ENCODE data around the gene TAS2R10. TPM values are rescaled to one million over a fixed set of nuclear protein-coding genes. Genes with fewer than 3 reads are reported as not detected.
"Not testable (repeated sequence)": the region's sequence is repeated elsewhere in the genome, so short reads cannot be mapped to it uniquely, and the experiment has no call there.

TAS2R10 gene
- total RNA-seq, 2 donors from 2014 or later: 0.48 to 0.69 TPM

DNA sequence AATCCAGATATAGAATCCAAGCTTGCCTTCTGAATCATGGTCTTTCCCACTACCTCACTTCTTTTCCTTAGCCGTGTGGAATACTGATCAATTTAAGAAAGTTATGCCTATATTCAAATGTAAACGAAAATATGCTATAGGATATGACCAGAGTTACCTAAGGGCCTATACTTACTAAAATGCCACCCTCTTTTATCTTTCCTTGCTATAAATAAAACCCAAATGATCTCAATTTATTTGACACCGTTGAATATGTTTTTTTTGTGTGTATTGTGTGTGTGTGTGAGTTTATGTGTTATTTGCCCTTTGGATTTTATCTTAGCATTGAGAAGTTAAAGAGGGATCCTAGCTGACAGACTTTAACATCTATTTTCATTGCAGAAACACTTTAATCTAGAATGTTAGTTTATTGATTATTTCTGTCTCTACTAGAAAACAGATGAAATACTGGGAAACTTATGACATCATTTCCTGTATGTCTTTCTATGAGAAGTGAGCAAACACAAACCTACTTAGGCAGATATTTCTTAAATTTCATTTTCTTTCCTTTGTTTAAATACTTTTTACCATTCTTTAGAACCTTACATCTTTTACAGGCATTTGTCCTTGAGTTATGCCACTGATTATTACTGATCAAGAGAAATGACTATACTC, 14.1 kb downstream of the TAS2R10 start:
- Mint-ChIP-seq H3K27me3 (peaks cover 11% of the 10 kb centered on the region), H3K27ac (no peak overlapping the region)

DNA sequence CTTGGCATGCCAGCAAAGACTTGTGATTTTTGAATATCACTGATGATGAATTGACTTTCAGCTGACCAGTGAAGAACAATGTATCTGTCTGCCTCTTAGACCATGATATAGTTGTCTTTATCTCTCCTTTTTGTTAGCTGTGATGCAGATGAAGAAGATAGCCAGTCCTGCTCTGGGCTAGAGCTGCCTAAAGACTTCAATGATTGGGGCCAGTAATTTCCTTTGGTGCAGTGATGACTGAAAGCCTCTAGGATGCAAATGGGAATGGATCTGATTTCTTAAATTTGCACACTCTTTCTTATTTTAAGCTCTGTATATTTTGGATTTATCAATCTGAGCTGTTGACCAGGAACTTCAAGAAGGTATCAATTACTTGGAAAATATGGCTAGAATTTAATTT, 16.1 kb downstream of the TAS2R10 start, which contains the start of gene TAS2R9:
TAS2R9 (minus strand) TSS at position 101 of the 400 bp plus-strand sequence; CDS start at position 8, 93 bp downstream.
- Mint-ChIP-seq H3K27ac (no peak within 1 kb of the TSS), H3K27me3 (peaks cover 16% of the 10 kb centered on the region), H3K4me1 (no peaks in the 10 kb centered on the region), H3K4me3 (no peak within 1 kb of the TSS), H3K9me3 (no peaks in the 10 kb centered on the region), H3K36me3 (ENCODE audit: low read depth) (no peaks in the 10 kb centered on the region)
- ATAC-seq (replicated peaks): no peak

More for the DNA sequence above, 14.1 kb downstream of the TAS2R10 start:
- no peak for ATAC-seq (replicated peaks)
- Mint-ChIP-seq H3K36me3 (ENCODE audit: low read depth) (no peaks in the 10 kb centered on the region), H3K4me3 (no peak overlapping the region), H3K4me1 (no peaks in the 10 kb centered on the region), H3K9me3 (no peaks in the 10 kb centered on the region)

DNA sequence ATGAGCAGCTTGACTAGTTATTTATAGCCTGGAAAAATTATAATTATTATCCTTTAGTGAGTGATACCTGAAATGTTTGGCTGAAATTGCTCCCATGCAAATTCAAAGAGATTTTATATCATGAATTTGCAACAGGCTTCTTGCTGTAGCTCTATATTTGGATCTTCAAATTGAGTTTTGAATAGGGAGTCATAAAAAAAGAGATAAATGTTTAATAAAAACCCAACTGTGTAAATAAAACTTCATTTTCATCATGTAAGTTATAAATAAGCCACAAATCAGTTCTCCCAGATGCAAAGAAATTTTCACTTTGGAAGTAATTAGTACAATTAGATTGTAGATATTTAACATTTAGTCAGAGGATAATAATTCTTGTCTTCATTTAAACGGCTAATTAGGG, 19.0 kb downstream of the TAS2R10 start, which contains the start of gene TAS2R8:
TAS2R8 (minus strand) TSS at position 101 of the 400 bp plus-strand sequence. CDS start 306 bp downstream, outside the sequence.
- Mint-ChIP-seq H3K4me1 (no peaks in the 10 kb centered on the region), H3K4me3 (no peak within 1 kb of the TSS), H3K36me3 (ENCODE audit: low read depth) (no peaks in the 10 kb centered on the region), H3K27ac (no peak within 1 kb of the TSS), H3K27me3 (peaks cover 16% of the 10 kb centered on the region), H3K9me3 (no peaks in the 10 kb centered on the region)
- ATAC-seq (replicated peaks): no peak

DNA sequence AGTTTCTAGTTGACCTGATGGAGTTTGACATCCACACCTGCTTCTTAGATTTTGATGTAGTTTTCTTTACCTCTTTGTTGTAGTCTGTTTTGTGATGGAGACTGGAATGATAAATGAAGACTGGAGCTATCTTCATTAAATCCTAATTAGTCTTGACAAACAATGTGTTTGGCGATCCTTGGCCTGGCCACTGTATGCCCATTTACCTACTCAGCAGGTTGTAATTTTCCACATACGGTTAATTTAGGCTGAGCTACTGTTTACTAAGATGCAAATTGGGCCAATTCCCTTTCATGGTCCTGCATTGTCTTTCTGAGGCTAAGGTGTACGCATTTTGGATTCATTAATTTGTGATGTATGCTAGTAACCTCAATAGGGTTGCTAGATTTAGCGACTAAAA, 23.6 kb downstream of the TAS2R10 start, which contains the start of gene TAS2R7:
TAS2R7 (minus strand) TSS at position 41 of the 400 bp plus-strand sequence. CDS start 57 bp downstream, outside the sequence.
- ATAC-seq (replicated peaks): no peak
- no peaks in the 10 kb centered on the region for H3K36me3 Mint-ChIP-seq (ENCODE audit: low read depth)
- H3K9me3 Mint-ChIP-seq: no peaks in the 10 kb centered on the region
- H3K27ac Mint-ChIP-seq: no peak within 1 kb of the TSS
- H3K4me3 Mint-ChIP-seq: no peak within 1 kb of the TSS
- H3K4me1 Mint-ChIP-seq: no peaks in the 10 kb centered on the region
- H3K27me3 Mint-ChIP-seq: peaks cover 19% of the 10 kb centered on the region

DNA sequence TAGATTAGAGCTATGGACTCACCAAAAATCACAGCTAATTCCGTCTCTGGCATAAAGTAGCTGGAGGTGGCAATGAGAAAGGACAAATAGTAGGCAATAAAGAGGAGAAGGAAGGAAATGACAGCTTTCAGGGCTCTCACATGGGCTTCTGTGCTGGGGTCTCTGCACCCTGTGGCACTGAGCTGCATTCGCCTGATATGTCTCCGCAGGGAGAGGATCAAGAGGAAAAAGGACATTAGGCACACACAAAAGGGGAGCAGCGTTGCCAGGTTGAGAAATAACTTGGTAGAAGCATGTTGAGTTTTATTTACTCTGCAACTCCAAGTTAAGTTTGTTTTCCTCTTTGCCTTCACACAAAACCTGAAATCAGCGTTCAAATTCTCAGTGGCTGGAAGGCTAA, 24.4 kb downstream of the TAS2R10 start:
- H3K27me3 Mint-ChIP-seq: peaks cover 23% of the 10 kb centered on the region
- no peak overlapping the region for H3K4me3 Mint-ChIP-seq
- H3K9me3 Mint-ChIP-seq: no peaks in the 10 kb centered on the region
- no peak overlapping the region for H3K27ac Mint-ChIP-seq
- no peaks in the 10 kb centered on the region for H3K36me3 Mint-ChIP-seq (ENCODE audit: low read depth)
- no peaks in the 10 kb centered on the region for H3K4me1 Mint-ChIP-seq
- no peak for ATAC-seq (replicated peaks)

DNA sequence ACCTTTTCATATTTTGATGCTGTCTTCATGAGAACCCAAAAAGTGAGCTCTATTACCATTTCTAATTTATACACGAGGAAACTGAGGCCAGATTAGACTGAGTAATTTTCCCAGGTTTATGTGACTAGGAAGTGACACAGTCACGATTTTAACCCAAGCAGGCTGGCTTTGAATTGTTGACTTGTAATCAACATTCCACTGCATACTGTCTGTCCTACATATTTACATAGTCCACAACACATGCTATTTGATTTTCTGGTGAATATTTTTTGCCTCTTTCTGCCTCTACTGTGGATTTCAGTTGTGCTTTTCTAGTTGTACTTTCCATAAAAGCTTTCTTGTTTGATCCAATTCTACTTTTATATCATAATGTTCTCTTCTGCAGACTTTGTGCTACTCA, 31.9 kb downstream of the TAS2R10 start:
- Mint-ChIP-seq H3K4me1 (peaks cover 4% of the 10 kb centered on the region), H3K27me3 (peaks cover 14% of the 10 kb centered on the region), H3K27ac (no peak overlapping the region), H3K36me3 (ENCODE audit: low read depth) (no peaks in the 10 kb centered on the region), H3K4me3 (no peak overlapping the region), H3K9me3 (peaks cover 7% of the 10 kb centered on the region)
- no peak for ATAC-seq (replicated peaks)

DNA sequence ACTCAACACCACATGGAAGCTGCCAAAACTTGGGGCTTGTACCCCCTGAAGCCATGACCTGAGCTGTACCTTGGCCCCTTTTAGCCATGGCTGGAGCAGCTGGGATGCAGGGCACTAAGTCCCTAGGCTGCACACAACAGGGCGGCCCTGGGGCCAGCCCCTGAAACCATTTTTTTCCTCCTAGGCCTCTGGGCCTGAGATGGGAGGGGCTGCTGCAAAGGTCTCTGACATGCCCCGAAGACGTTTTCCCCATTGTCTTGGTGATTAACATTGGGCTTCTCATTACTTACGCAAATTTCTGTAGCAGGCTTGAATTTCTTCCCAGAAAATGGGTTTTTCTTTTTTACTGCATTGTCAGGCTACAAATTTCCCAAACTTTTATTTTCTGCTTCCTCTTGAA, 34.4 kb downstream of the TAS2R10 start:
- H3K36me3 Mint-ChIP-seq (ENCODE audit: low read depth); H3K4me1 Mint-ChIP-seq; ATAC-seq (replicated peaks); H3K9me3 Mint-ChIP-seq; H3K4me3 Mint-ChIP-seq; H3K27ac Mint-ChIP-seq: not testable (repeated sequence)
- peaks cover 10% of the 10 kb centered on the region for H3K27me3 Mint-ChIP-seq

DNA sequence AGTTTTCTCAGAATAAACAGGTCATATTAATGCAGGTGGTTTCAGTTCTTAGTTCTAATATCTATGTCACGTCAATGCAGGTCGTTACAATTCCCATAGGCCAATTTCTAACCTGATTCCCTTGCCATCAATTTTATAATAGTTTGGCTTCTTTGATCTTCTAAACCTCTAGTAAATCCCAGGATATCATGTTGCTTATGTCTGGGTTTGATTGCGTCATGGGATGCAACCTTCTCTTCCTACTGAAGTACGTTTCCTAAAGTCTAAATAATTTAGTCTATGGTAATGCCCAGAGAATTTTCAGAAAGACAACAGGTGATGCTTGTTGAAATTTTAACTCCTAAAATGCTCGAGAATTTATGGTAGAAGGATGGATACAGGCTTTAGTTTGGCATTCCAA, 42.9 kb downstream of the TAS2R10 start:
- Mint-ChIP-seq H3K4me3 (no peak overlapping the region), H3K27me3 (peaks cover 9% of the 10 kb centered on the region), H3K27ac (no peak overlapping the region), H3K36me3 (ENCODE audit: low read depth) (no peaks in the 10 kb centered on the region), H3K9me3 (no peaks in the 10 kb centered on the region), H3K4me1 (no peaks in the 10 kb centered on the region)
- no peak for ATAC-seq (replicated peaks)

DNA sequence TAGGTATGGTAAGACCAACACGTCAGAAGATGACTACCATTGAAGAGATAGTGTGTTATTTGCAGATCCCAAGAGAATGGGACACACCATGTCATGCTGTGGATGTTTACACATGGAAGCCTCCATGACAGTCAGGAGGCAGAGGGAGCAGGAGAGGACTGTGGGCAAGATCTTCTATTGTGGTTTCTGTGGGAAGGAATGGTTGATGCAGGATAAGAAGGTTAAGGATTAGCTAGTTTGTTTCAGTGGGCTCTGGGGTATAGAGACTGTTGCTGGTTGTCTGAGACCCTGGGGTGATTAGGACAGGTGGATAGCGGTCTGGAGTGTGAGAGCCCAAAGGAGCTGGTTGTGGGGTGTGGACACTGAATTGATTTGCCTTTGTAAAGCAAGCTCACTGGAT, 47.1 kb downstream of the TAS2R10 start:
- no peak overlapping the region for H3K4me3 Mint-ChIP-seq
- no peaks in the 10 kb centered on the region for H3K4me1 Mint-ChIP-seq
- no peak for ATAC-seq (replicated peaks)
- peaks cover 13% of the 10 kb centered on the region for H3K27me3 Mint-ChIP-seq
- no peaks in the 10 kb centered on the region for H3K36me3 Mint-ChIP-seq (ENCODE audit: low read depth)
- H3K9me3 Mint-ChIP-seq: no peaks in the 10 kb centered on the region
- no peak overlapping the region for H3K27ac Mint-ChIP-seq

Other genes with a start within 250 kb of the TAS2R10 start
- 10 to 100 TPM; 40.4 to 68.4 TPM for gene MAGOHB, start 212.7 kb downstream of the TAS2R10 start, total RNA-seq
- gene STYK1, start 152.3 kb downstream of the TAS2R10 start, total RNA-seq: under 1 TPM in 1 of 2 donors, not detected in 1; 0.17 TPM
- 10 to 100 TPM; 23.7 to 81.0 TPM for gene YBX3, start 103.0 kb downstream of the TAS2R10 start, total RNA-seq
- not detected for gene TAS2R7, start 23.7 kb downstream of the TAS2R10 start, total RNA-seq
- not detected for gene TAS2R8, start 19.1 kb downstream of the TAS2R10 start, total RNA-seq
- not detected for gene TAS2R9, start 16.2 kb downstream of the TAS2R10 start, total RNA-seq
- 1 to 10 TPM; 2.4 to 3.6 TPM for gene PRR4, start 23.1 kb upstream of the TAS2R10 start, total RNA-seq
- 10 to 100 TPM; 18.8 to 24.3 TPM for gene PRH1, start 57.9 kb upstream of the TAS2R10 start, total RNA-seq
- gene TAS2R13, start 83.2 kb upstream of the TAS2R10 start, total RNA-seq: 1 to 10 TPM; 1.2 to 2.1 TPM
- gene PRH2, start 102.9 kb upstream of the TAS2R10 start, total RNA-seq: not detected
- 1 to 10 TPM; 2.4 to 3.7 TPM for gene TAS2R14, start 112.9 kb upstream of the TAS2R10 start, total RNA-seq
- 1 to 10 TPM in 1 of 2 donors, under 1 TPM in 1; 0.84 to 1.7 TPM for gene TAS2R50, start 160.6 kb upstream of the TAS2R10 start, total RNA-seq
- gene TAS2R20, start 171.9 kb upstream of the TAS2R10 start, total RNA-seq: 1 to 10 TPM; 1.9 to 4.4 TPM
- gene TAS2R19, start 196.3 kb upstream of the TAS2R10 start, total RNA-seq: 1 to 10 TPM; 3.9 to 6.5 TPM
- gene TAS2R31, start 205.0 kb upstream of the TAS2R10 start, total RNA-seq: 1 to 10 TPM; 2.1 to 8.0 TPM
- gene TAS2R46, start 235.9 kb upstream of the TAS2R10 start, total RNA-seq: 1 to 10 TPM; 1.8 to 3.1 TPM

All from activated T-helper 17 cell treated with anti-CD3 and anti-CD28 coated beads, Interleukin-2, amount 50 U/mL, for 72 hours (primary cell).